HEK293 (cell line): ENCODE measurements around the gene MAPKAP1.

Source experiments
- CTCF ChIA-PET: fragments of 350-600 bp; formaldehyde crosslinking; extraction: SDS; loops from one replicate; lab custom pipeline; 2021; ENCODE audit warnings: antibody characterized with exemption; lab: Yijun Ruan, JAX
- POLR2A ChIA-PET: fragments of 300-600 bp; formaldehyde crosslinking; extraction: SDS; loops from one replicate; lab custom pipeline; 2020; ENCODE audit warnings: antibody characterized with exemption, inconsistent platforms; lab: Yijun Ruan, JAX
- H3K27ac ChIP-seq: fragments of 200-500 bp; sonication (Bioruptor generic); 2 replicates; pipeline ENCODE4 v1.5.1; 2014; ENCODE audit warnings: low read depth, low read length, control low read depth, inconsistent platforms; ENCODE audit errors: extremely low read depth
- H3K36me3 ChIP-seq, 2 experiments: fragments of 200-500 bp in 1 of 2; sonication (Bioruptor generic) in 1 of 2; 1 replicate in 1 of 2; 2 replicates in 1 of 2; pipeline ENCODE4 v1.5.1; 2014 to 2017; ENCODE audit warnings: inconsistent platforms in 2 of 2, low read length in 2 of 2; ENCODE audit not compliant: control insufficient read depth in 2 of 2, insufficient read depth in 1 of 2
- H3K4me1 ChIP-seq: fragments of 200-500 bp; sonication (Bioruptor generic); 2 replicates; pipeline ENCODE4 v1.5.1; 2014; ENCODE audit warnings: mild to moderate bottlenecking, low read length, inconsistent platforms; ENCODE audit not compliant: control insufficient read depth, insufficient read depth
- H3K4me3 ChIP-seq: 2 replicates; pipeline ENCODE4 v1.5.1; 2011; ENCODE audit warnings: low read depth, mild to moderate bottlenecking, control low read depth, low read length, moderate library complexity
- H3K9me3 ChIP-seq: fragments of 200-500 bp; sonication (Bioruptor generic); 2 replicates; pipeline ENCODE4 v1.5.1; 2014; ENCODE audit warnings: low read depth, low read length, inconsistent platforms; ENCODE audit not compliant: control insufficient read depth, insufficient read depth
- FEZF1 ChIP-seq: fragments of 450-650 bp; formaldehyde crosslinking; IDR thresholded peaks from 2 replicates; pipeline ENCODE4 v1.5.1; 2016; ENCODE audit warnings: missing biosample characterization, missing genetic modification characterization
- GLI2 ChIP-seq: fragments of 450-650 bp; formaldehyde crosslinking; IDR thresholded peaks from 2 replicates; pipeline ENCODE4; 2017; ENCODE audit warnings: missing biosample characterization, missing genetic modification characterization, low read depth, borderline replicate concordance
- GLIS2 ChIP-seq: fragments of 450-650 bp; formaldehyde crosslinking; IDR thresholded peaks from 2 replicates; pipeline ENCODE4 v1.5.1; 2016; ENCODE audit warnings: missing biosample characterization, missing genetic modification characterization
- MEIS1 ChIP-seq: sonication (generic); formaldehyde crosslinking; IDR thresholded peaks from 2 replicates; pipeline ENCODE4 v1.8.1; 2022; ENCODE audit warnings: missing genetic modification reagents, mild to moderate bottlenecking, borderline replicate concordance
- SP2 ChIP-seq: fragments of 450-650 bp; formaldehyde crosslinking; IDR thresholded peaks from 2 replicates; pipeline ENCODE4 v1.5.1; 2016; ENCODE audit warnings: missing biosample characterization, missing genetic modification characterization
- SP7 ChIP-seq: fragments of 450-650 bp; formaldehyde crosslinking; IDR thresholded peaks from 2 replicates; pipeline ENCODE4 v1.5.1; 2016; ENCODE audit warnings: missing biosample characterization, missing genetic modification characterization
- TRIM28 ChIP-seq: IDR thresholded peaks from 2 replicates; pipeline ENCODE4 v1.6.1; 2011; ENCODE audit warnings: low read length, control low read depth, borderline replicate concordance
- WT1 ChIP-seq: fragments of 450-650 bp; formaldehyde crosslinking; IDR thresholded peaks from 2 replicates; pipeline ENCODE4 v1.5.1; 2016; ENCODE audit warnings: missing biosample characterization, missing genetic modification characterization
- YY2 ChIP-seq: fragments of 450-650 bp; formaldehyde crosslinking; IDR thresholded peaks from 2 replicates; pipeline ENCODE4 v1.5.1; 2016; ENCODE audit warnings: missing biosample characterization, missing genetic modification characterization
- ZBTB8A ChIP-seq: fragments of 450-650 bp; formaldehyde crosslinking; IDR thresholded peaks from 2 replicates; pipeline ENCODE4 v1.5.1; 2016; ENCODE audit warnings: missing biosample characterization, missing genetic modification characterization
- ZNF112 ChIP-seq: fragments of 450-650 bp; formaldehyde crosslinking; IDR thresholded peaks from 2 replicates; pipeline ENCODE4 v1.5.0; 2017; ENCODE audit warnings: missing biosample characterization, missing genetic modification characterization
- ZNF16 ChIP-seq: fragments of 450-650 bp; formaldehyde crosslinking; IDR thresholded peaks from 2 replicates; pipeline ENCODE4 v1.5.1; 2016; ENCODE audit warnings: low read depth, missing biosample characterization, missing genetic modification characterization
- ZNF184 ChIP-seq: fragments of 450-650 bp; IDR thresholded peaks from 2 replicates; pipeline ENCODE4 v1.5.1; 2018; ENCODE audit warnings: missing biosample characterization, mild to moderate bottlenecking, missing genetic modification characterization
- ZNF19 ChIP-seq: fragments of 450-650 bp; formaldehyde crosslinking; IDR thresholded peaks from 2 replicates; pipeline ENCODE4; 2016; ENCODE audit warnings: missing biosample characterization, missing genetic modification characterization, low read depth
- ZNF24 ChIP-seq: fragments of 450-650 bp; formaldehyde crosslinking; IDR thresholded peaks from 2 replicates; pipeline ENCODE4 v1.5.1; 2016; ENCODE audit warnings: missing biosample characterization, missing genetic modification characterization
- ZNF302 ChIP-seq: fragments of 450-650 bp; formaldehyde crosslinking; IDR thresholded peaks from 2 replicates; pipeline ENCODE4 v1.5.1; 2016; ENCODE audit warnings: missing biosample characterization, missing genetic modification characterization, low read depth
- ZNF341 ChIP-seq: fragments of 450-650 bp; formaldehyde crosslinking; IDR thresholded peaks from 2 replicates; pipeline ENCODE4; 2016; ENCODE audit warnings: low read depth, missing biosample characterization, missing genetic modification characterization
- ZNF404 ChIP-seq: fragments of 450-650 bp; formaldehyde crosslinking; IDR thresholded peaks from 2 replicates; pipeline ENCODE4 v1.5.1; 2017; ENCODE audit warnings: missing biosample characterization, missing genetic modification characterization
- ZNF548 ChIP-seq: fragments of 450-650 bp; formaldehyde crosslinking; IDR thresholded peaks from 2 replicates; pipeline ENCODE4 v1.5.1; 2016; ENCODE audit warnings: missing biosample characterization, missing genetic modification characterization
- ZNF561 ChIP-seq: fragments of 450-650 bp; IDR thresholded peaks from 2 replicates; pipeline ENCODE4 v1.5.1; 2018; ENCODE audit warnings: missing biosample characterization, missing genetic modification characterization, borderline replicate concordance
- ZNF664 ChIP-seq: fragments of 450-650 bp; formaldehyde crosslinking; IDR thresholded peaks from 2 replicates; pipeline ENCODE4 v1.5.1; 2016; ENCODE audit warnings: missing biosample characterization, missing genetic modification characterization
- ZNF707 ChIP-seq: fragments of 450-650 bp; formaldehyde crosslinking; IDR thresholded peaks from 2 replicates; pipeline ENCODE4 v1.5.1; 2016; ENCODE audit warnings: missing biosample characterization, missing genetic modification characterization
- ZNF747 ChIP-seq: fragments of 450-650 bp; formaldehyde crosslinking; IDR thresholded peaks from 2 replicates; pipeline ENCODE4 v1.5.1; 2016; ENCODE audit warnings: missing biosample characterization, missing genetic modification characterization
- ZNF768 ChIP-seq: fragments of 450-650 bp; formaldehyde crosslinking; IDR thresholded peaks from 2 replicates; pipeline ENCODE4 v1.5.1; 2018; ENCODE audit warnings: missing biosample characterization, mild to moderate bottlenecking, missing genetic modification characterization
- ZNF777 ChIP-seq: fragments of 450-650 bp; formaldehyde crosslinking; IDR thresholded peaks from 2 replicates; pipeline ENCODE4 v1.5.1; 2017; ENCODE audit warnings: missing biosample characterization, missing genetic modification characterization, borderline replicate concordance
- ZNF785 ChIP-seq: fragments of 450-650 bp; formaldehyde crosslinking; IDR thresholded peaks from 2 replicates; pipeline ENCODE4 v1.5.1; 2016; ENCODE audit warnings: missing biosample characterization, missing genetic modification characterization
- TF ChIP-seq, protein P1 (sequence below): fragments of 450-650 bp; formaldehyde crosslinking; IDR thresholded peaks from 2 replicates; pipeline ENCODE4 v1.5.1; 2016; ENCODE audit warnings: missing biosample characterization, missing genetic modification characterization
- TF ChIP-seq, protein P2 (sequence below): fragments of 450-650 bp; formaldehyde crosslinking; IDR thresholded peaks from 2 replicates; pipeline ENCODE4 v1.5.1; 2016; ENCODE audit warnings: missing biosample characterization, missing genetic modification characterization, borderline replicate concordance

MAPKAP1 gene

DNA sequence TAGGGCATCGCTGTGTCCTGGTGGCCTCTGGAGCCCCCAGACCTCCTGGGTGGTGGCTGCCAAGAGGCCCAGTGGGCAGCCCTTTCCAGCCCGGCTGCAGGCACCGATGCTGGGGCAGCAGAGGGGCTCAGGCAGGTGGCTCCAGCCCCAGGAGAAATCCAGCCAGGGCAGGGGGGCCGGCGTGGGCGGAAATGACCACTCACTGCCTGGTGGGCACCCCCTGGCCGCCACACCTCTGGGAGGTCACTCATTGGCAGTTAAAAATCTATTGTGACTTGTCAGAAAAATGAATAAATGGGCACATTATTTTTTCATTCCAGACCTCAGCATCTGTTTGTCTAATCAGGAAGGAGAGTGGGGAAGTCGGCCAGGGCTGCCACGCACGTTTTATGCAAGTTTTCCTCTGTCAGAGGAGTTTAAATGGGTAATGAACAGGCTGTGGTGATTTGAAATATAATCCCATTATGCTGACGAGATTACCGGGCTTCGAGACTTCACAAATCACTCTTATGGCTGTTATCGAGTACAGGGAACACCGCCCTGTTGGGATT is 273.5 kb downstream of the MAPKAP1 start:
- ChIA-PET CTCF (no interaction called here), POLR2A (no interaction called here)

DNA sequence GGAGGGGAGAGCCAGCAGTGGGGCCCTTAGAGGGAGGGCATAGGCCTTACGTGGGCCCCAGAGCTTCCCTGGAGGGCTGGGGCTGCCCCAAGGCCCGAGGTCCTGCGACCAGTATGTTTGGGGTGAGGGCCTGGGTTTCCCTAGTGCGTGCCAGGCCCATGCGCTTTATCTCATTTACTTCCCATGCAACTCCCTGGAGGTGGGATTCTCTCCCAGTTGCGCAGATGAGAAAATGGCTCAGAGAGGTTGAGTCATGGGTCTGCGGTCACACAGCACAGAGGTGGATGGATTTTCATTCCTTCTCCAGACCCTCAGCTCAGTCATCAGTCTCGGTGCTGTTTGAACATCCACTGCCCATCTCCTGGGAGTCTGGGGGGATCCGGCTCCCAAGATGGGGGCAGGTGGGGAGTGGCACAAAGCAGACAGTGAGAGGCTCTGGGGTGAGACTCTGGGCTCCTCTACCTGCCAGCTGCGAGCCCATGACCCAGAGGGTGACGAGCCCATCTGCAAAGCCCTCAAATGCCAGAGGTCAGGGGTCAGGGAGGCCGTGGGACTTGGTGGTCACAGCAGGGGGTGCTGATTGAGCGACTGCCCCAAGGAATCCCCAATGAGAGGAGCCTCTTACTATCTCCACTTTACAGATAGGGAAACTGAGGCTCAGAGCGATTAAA is 274.2 kb downstream of the MAPKAP1 start:
- Histone ChIP-seq H3K4me1 (no peaks in the 10 kb centered on the region), H3K4me3 (no peak overlapping the region), H3K9me3 (no peaks in the 10 kb centered on the region), H3K36me3 (peaks cover 0 to 6% of the 10 kb centered on the region in 2 experiments; a peak in 1 of 3 replicates), H3K27ac (no peak overlapping the region)
- CTCF ChIA-PET = no interaction called here
- POLR2A ChIA-PET = no interaction called here
- TF ChIP-seq ZNF184 (tag by site-specific recombination) (no peak), SP2 (no peak), WT1 (tag by site-specific recombination) (no peak), ZNF768 (tag by site-specific recombination) (peak; percentile 67; the same call in 1 of the 2 replicates), ZNF19 (tag by site-specific recombination) (no peak), ZNF785 (tag by site-specific recombination) (no peak), TRIM28 (no peak), ZNF404 (tag by site-specific recombination) (no peak)
- TF ChIP-seq, protein P1, sequence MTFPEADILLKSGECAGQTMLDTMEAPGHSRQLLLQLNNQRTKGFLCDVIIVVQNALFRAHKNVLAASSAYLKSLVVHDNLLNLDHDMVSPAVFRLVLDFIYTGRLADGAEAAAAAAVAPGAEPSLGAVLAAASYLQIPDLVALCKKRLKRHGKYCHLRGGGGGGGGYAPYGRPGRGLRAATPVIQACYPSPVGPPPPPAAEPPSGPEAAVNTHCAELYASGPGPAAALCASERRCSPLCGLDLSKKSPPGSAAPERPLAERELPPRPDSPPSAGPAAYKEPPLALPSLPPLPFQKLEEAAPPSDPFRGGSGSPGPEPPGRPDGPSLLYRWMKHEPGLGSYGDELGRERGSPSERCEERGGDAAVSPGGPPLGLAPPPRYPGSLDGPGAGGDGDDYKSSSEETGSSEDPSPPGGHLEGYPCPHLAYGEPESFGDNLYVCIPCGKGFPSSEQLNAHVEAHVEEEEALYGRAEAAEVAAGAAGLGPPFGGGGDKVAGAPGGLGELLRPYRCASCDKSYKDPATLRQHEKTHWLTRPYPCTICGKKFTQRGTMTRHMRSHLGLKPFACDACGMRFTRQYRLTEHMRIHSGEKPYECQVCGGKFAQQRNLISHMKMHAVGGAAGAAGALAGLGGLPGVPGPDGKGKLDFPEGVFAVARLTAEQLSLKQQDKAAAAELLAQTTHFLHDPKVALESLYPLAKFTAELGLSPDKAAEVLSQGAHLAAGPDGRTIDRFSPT (tag by site-specific recombination) = no peak

More for the DNA sequence above, 273.5 kb downstream of the MAPKAP1 start:
- no peak overlapping the region for H3K27ac ChIP-seq
- TF ChIP-seq FEZF1 (tag by site-specific recombination) (peak; percentile 23; the same call in 1 of the 2 replicates), ZNF341 (0 out of 2 replicates have a peak, but pooled peaks have one; percentile 11), ZNF16 (tag by site-specific recombination) (no peak), ZBTB8A (0 out of 2 replicates have a peak, but pooled peaks have one; percentile 15)
- no peaks in the 10 kb centered on the region for H3K4me1 ChIP-seq
- no peak overlapping the region for H3K4me3 ChIP-seq
- no peaks in the 10 kb centered on the region for H3K9me3 ChIP-seq
- peaks cover 0 to 10% of the 10 kb centered on the region in 2 experiments; a peak in 1 of 3 replicates for H3K36me3 ChIP-seq

DNA sequence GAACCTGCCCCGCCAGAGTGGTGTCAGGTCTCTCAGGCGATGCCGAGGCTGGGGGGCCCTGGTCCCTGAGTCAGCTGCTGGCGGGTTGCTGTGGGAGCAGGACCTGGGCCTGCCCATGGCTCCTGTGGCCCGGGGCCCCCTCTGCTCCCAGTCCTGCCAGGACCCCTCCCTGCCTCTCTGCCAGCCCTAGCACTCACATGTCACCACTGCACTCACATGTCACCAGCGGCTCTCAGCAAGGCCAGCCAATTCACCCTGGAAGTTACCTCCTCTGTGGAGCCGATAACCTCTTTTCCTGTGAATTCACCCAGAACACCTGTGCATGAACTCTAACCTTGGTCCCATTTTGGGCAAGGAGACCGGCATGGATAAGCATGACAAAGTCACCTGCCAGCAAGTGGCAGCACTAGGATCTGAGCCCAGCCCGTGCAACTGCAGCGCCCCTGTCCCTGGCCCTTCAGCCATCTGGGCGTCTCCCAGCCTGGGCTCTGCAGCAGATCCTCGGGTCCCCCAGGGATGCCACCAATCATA is 275.2 kb downstream of the MAPKAP1 start:
- Histone ChIP-seq H3K4me3 (no peak overlapping the region), H3K27ac (no peak overlapping the region), H3K9me3 (no peaks in the 10 kb centered on the region), H3K4me1 (no peaks in the 10 kb centered on the region), H3K36me3 (peaks cover 0 to under 1% of the 10 kb centered on the region in 2 experiments; a peak in 1 of 3 replicates)
- TF ChIP-seq ZNF707 (tag by site-specific recombination) (no peak), ZNF548 (peak; percentile 56)
- ChIA-PET CTCF (no interaction called here), POLR2A (no interaction called here)

DNA sequence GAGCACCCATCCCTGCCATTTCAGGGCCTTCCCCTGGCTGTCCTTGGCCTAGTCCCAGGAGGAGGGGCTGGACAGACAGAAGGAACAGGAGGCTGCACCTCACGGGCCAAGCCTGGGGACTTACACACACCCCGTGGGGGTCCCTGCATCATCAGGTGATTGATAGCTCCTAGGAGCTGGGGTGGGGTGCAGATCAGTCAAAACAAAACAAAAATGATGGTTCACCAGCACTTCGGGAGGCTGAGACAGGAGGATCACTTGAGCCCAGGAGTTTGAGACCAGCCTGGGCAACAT is 276.0 kb downstream of the MAPKAP1 start:
- no peak overlapping the region for H3K4me3 ChIP-seq
- H3K36me3 ChIP-seq = no peaks in the 10 kb centered on the region
- H3K27ac ChIP-seq = no peak overlapping the region
- POLR2A ChIA-PET = no interaction called here
- H3K9me3 ChIP-seq = no peaks in the 10 kb centered on the region
- CTCF ChIA-PET = no interaction called here
- H3K4me1 ChIP-seq = no peaks in the 10 kb centered on the region
- TF ChIP-seq ZNF664 (tag by site-specific recombination) (no peak), ZNF747 (tag by site-specific recombination) (no peak), ZNF561 (tag by site-specific recombination) (no peak), GLIS2 (no peak), MEIS1 (CRISPR knock-in tag) (no peak), ZNF112 (no peak), SP7 (tag by site-specific recombination) (no peak), YY2 (tag by site-specific recombination) (no peak), ZNF24 (tag by site-specific recombination) (no peak), GLI2 (tag by site-specific recombination) (no peak), ZNF777 (tag by site-specific recombination) (no peak), ZNF302 (tag by site-specific recombination) (no peak)
- TF ChIP-seq, protein P2, sequence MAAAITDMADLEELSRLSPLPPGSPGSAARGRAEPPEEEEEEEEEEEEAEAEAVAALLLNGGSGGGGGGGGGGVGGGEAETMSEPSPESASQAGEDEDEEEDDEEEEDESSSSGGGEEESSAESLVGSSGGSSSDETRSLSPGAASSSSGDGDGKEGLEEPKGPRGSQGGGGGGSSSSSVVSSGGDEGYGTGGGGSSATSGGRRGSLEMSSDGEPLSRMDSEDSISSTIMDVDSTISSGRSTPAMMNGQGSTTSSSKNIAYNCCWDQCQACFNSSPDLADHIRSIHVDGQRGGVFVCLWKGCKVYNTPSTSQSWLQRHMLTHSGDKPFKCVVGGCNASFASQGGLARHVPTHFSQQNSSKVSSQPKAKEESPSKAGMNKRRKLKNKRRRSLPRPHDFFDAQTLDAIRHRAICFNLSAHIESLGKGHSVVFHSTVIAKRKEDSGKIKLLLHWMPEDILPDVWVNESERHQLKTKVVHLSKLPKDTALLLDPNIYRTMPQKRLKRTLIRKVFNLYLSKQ (tag by site-specific recombination) = no peak
